GM12874 (cell line): Measurements from ENCODE around the gene IFITM10.

ENCODE experiments used
- CTCF ChIP-seq: IDR thresholded peaks from 2 replicates; pipeline ENCODE4 v1.5.1; 2011; ENCODE audit warnings: low read depth, mild to moderate bottlenecking, control low read depth, low read length, moderate library complexity; ENCODE audit not compliant: insufficient read depth

The IFITM10 gene

GRCh38 chr11:1714908-1715885 is 35.2 kb downstream of the IFITM10 start:
- no peak for TF ChIP-seq CTCF

GRCh38 chr11:1708716-1709115 is 41.7 kb downstream of the IFITM10 start:
- TF ChIP-seq CTCF: no peak

- no peak for TF ChIP-seq CTCF
These were observed 42.6 kb downstream of the IFITM10 start for GRCh38 chr11:1707751-1708150.

GRCh38 chr11:1706634-1707400 is 43.6 kb downstream of the IFITM10 start:
- TF ChIP-seq CTCF: 0 out of 2 replicates have a peak, but pooled peaks have one; percentile 14

GRCh38 chr11:1705126-1706052 is 45.0 kb downstream of the IFITM10 start:
- no peak for TF ChIP-seq CTCF

GRCh38 chr11:1703146-1703545 is 47.2 kb downstream of the IFITM10 start:
- TF ChIP-seq CTCF: no peak
